ENCODE results near the gene MAP3K21.

Gene MAP3K21

GRCh38 chr1:233326811-233327650 lies 493 bp upstream of the MAP3K21 start:
- no peak for DNase-seq

- no peak for DNase-seq
Observed at GRCh38 chr1:233328142-233328921, 808 bp downstream of the MAP3K21 start.

GRCh38 chr1:233331676-233332519 lies 4.4 kb downstream of the MAP3K21 start:
- DNase-seq = no peak

- no peak for DNase-seq
Observed at GRCh38 chr1:233333086-233333485, 5.6 kb downstream of the MAP3K21 start.

- DNase-seq = no peak
Observed at GRCh38 chr1:233334092-233334491, 6.6 kb downstream of the MAP3K21 start.

GRCh38 chr1:233336554-233337456 lies 9.3 kb downstream of the MAP3K21 start:
- no peak for DNase-seq

GRCh38 chr1:233337505-233337904 lies 10.0 kb downstream of the MAP3K21 start:
- no peak for DNase-seq

- no peak for DNase-seq
Observed at GRCh38 chr1:233338102-233338501, 10.6 kb downstream of the MAP3K21 start.

- DNase-seq = no peak
Observed at GRCh38 chr1:233340031-233340555, 12.6 kb downstream of the MAP3K21 start.

- no peak for DNase-seq
Observed at GRCh38 chr1:233340966-233341516, 13.5 kb downstream of the MAP3K21 start.

GRCh38 chr1:233342086-233342485 lies 14.6 kb downstream of the MAP3K21 start:
- no peak for DNase-seq

GRCh38 chr1:233343262-233343661 lies 15.7 kb downstream of the MAP3K21 start:
- DNase-seq = no peak

GRCh38 chr1:233347338-233347737 lies 19.8 kb downstream of the MAP3K21 start:
- no peak for DNase-seq

GRCh38 chr1:233349137-233349536 lies 21.6 kb downstream of the MAP3K21 start:
- no peak for DNase-seq

GRCh38 chr1:233354983-233355382 lies 27.5 kb downstream of the MAP3K21 start:
- DNase-seq = no peak

GRCh38 chr1:233355841-233356704 lies 28.5 kb downstream of the MAP3K21 start:
- no peak for DNase-seq

- no peak for DNase-seq
Observed at GRCh38 chr1:233356705-233356987, 29.1 kb downstream of the MAP3K21 start.

GRCh38 chr1:233357595-233358397 lies 30.3 kb downstream of the MAP3K21 start:
- DNase-seq = no peak

GRCh38 chr1:233359431-233359830 lies 31.9 kb downstream of the MAP3K21 start:
- no peak for DNase-seq

GRCh38 chr1:233359905-233360304 lies 32.4 kb downstream of the MAP3K21 start:
- DNase-seq = no peak
